ENCODE measurements around the gene ADD3. TPM values are rescaled to one million over a fixed set of nuclear protein-coding genes. Genes with fewer than 3 reads are reported as not detected.
"Not testable (repeated sequence)": the region's sequence is repeated elsewhere in the genome, so short reads cannot be mapped to it uniquely, and the experiment has no call there.

The ADD3 gene
- total RNA-seq, 1 donor from 2014 or later, result 94.6 TPM

DNA sequence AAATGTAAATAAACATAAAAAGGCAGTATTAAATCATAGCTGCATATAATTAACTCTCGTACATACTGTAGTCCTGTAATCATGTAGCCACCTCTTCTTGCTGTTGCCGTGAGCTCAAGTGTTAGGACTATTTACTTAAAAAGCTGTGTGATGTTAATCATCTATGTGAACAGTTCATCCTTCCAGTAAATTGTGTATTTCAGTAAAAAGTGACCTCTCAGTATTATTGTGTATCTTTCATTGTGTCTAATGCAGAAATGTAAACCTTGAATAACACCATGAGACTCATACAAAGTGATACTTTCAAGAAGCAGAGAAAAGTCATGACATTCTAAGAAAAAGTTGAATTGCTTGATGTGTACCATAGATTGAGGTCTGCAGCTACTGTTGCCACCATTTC, 38.0 kb downstream of the ADD3 start:
- Histone ChIP-seq H3K4me3 (no peak overlapping the region), H3K4me1 (peaks cover 7% of the 10 kb centered on the region), H3K27ac (no peak overlapping the region), H3K36me3 (no peaks in the 10 kb centered on the region), H3K9me3 (peaks cover 11% of the 10 kb centered on the region), H3K27me3 (ENCODE audit: low read depth) (no peaks in the 10 kb centered on the region)
- DNase-seq, result no peak
- ATAC-seq, result no peak
- intact Hi-C loops (cut with DNase I), result no loop called here
- no peak for TF ChIP-seq CTCF (IDR thresholded peaks at IDR 0.05)

- intact Hi-C loops (cut with DNase I); ATAC-seq; H3K27ac ChIP-seq; H3K27me3 ChIP-seq (ENCODE audit: low read depth); H3K4me3 ChIP-seq; H3K36me3 ChIP-seq; DNase-seq: not testable (repeated sequence)
- H3K9me3 ChIP-seq, result peaks cover 11% of the 10 kb centered on the region
- peaks cover 10% of the 10 kb centered on the region for H3K4me1 ChIP-seq
Measured at GRCh38 chr10:110048145-110048544, 40.4 kb downstream of the ADD3 start.

DNA sequence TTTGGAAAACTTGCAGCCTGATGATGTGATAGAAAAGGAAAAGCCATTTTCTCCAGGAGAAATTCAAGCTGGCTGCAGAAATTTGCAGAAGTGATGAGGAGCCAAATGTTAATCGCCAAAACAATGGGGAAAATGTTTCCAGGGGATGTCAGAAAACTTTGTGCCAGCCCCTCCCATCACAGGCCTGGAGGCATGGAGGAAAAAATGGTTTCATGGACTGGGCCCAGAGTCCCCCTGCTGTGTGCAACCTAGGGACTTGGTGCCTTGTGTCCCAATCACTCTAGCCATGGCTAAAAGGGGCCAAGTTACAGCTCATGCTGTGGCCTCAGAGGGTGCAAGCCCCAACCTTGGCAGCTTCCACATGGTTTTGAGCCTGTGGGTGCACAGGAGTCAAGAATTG, 41.0 kb downstream of the ADD3 start:
- Histone ChIP-seq H3K4me1 (peaks cover 11% of the 10 kb centered on the region), H3K27me3 (ENCODE audit: low read depth) (no peaks in the 10 kb centered on the region), H3K27ac (no peak overlapping the region), H3K9me3 (peaks cover 11% of the 10 kb centered on the region), H3K4me3 (no peak overlapping the region), H3K36me3 (no peaks in the 10 kb centered on the region)
- DNase-seq (no peak), ATAC-seq (no peak)
- no peak for TF ChIP-seq CTCF (IDR thresholded peaks at IDR 0.05)
- intact Hi-C loops (cut with DNase I), result no loop called here

DNA sequence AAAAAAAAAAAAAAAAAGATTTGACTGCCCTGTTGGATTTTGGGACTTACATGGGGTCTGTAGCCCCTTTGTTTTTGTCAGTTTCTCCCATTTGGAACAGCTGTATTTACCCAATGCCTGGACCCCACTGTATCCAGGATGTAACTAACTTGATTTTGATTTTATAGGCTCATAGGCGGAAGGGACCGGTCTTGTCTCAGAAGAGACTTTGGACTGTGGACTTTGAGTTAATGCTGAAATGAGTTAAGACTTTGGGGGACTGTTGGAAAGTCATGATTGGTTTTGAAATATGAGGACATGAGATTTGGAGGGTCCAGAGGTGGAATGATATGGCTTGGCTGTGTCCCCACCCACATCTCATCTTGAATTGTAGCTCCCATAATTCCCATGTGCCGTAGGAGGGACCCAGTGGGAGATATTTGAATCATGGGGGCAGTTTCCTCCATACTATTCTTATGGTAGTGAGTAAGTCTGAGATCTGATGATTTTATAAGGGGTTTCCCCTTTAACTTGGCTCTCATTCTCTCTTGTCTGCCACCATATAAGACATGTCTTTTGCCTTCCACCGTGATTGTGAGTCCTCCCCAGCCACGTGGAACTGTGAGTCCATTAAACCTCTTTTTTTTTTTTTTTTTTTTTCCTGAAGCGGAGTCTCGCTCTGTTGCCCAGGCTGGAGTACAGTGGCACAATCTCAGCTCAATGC, 42.3 kb downstream of the ADD3 start:
- H3K36me3 ChIP-seq; intact Hi-C loops (cut with DNase I); H3K27ac ChIP-seq; H3K27me3 ChIP-seq (ENCODE audit: low read depth); H3K4me3 ChIP-seq; DNase-seq; ATAC-seq: not testable (repeated sequence)
- H3K9me3 ChIP-seq, result peaks cover 11% of the 10 kb centered on the region
- peaks cover 11% of the 10 kb centered on the region for H3K4me1 ChIP-seq

DNA sequence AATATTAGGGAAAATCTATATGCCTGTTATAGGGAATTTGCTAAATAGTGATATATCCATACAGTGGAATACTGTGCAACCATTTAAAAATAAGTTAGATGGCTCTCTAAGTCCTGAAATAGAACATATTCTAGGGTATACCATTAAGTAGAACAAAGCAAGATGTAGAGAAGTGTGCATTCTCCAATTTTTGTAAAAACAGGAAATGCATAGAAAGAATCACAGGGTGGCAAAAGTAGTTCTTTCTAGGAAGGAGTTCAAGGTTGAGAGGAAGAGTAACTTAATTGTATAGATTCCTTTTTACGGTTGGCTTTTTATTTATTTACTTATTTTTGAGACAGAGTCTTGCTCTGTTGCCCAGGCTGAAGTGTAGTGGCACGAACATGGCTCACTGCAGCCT, 43.7 kb downstream of the ADD3 start:
- Histone ChIP-seq H3K9me3 (peaks cover 11% of the 10 kb centered on the region), H3K27ac (no peak overlapping the region), H3K4me1 (peaks cover 11% of the 10 kb centered on the region), H3K36me3 (no peaks in the 10 kb centered on the region), H3K27me3 (ENCODE audit: low read depth) (no peaks in the 10 kb centered on the region), H3K4me3 (no peak overlapping the region)
- intact Hi-C loops (cut with DNase I), result no loop called here
- no peak for DNase-seq
- no peak for ATAC-seq
- no peak for TF ChIP-seq CTCF (IDR thresholded peaks at IDR 0.05)

DNA sequence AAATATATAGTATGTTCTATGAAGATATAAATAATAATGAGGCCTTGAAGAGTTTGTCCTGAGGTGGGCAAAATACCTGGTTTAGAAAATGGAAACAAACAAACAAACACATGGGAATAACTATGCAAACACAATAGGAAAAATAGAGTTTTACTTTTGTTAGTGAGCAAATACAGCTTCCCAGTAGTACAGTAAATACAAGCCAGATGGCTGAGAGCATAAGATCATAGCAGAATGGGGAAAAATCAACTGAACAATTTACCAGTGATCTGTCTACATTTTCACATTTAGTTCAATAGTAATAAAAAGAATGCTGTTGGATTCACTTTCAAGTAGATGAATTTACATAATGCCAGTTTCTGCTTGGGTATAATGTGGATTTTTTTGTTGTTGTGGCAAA, 45.1 kb downstream of the ADD3 start:
- DNase-seq, result no peak
- no peak for ATAC-seq
- Histone ChIP-seq H3K27ac (no peak overlapping the region), H3K27me3 (ENCODE audit: low read depth) (no peaks in the 10 kb centered on the region), H3K4me1 (peaks cover 25% of the 10 kb centered on the region), H3K36me3 (no peaks in the 10 kb centered on the region), H3K4me3 (no peak overlapping the region), H3K9me3 (peaks cover 10% of the 10 kb centered on the region)
- no peak for TF ChIP-seq CTCF (IDR thresholded peaks at IDR 0.05)
- intact Hi-C loops (cut with DNase I), result no loop called here

Measured in lower lobe of right lung (tissue), 2 donors.